Fibroblast of the aortic adventitia (primary cell): Measurements from ENCODE around the gene ZNF205. TPM values are rescaled to one million over a fixed set of nuclear protein-coding genes. Genes with fewer than 3 reads are reported as not detected.
A peak's percentile ranks its signal among the peaks of the same experiment; 100 is the strongest.

Source experiments
- DNase-seq: peaks from one replicate; pipeline ENCODE4 v3.0.0-alpha.2; 2010; ENCODE audit warnings: low read depth
- H3K4me3 ChIP-seq: 2 replicates; pipeline ENCODE4 v1.5.1; 2011; ENCODE audit warnings: low read depth, mild to moderate bottlenecking, control low read depth, low read length, moderate library complexity
- total RNA-seq: library from RNA; depleted of rRNA; stranded (reverse); fragments of >200 nt; gene quantifications from 2 replicates; pipeline ENCODE4 v1.2.3, GENCODE V29; 2012; ENCODE audit warnings: low replicate concordance
- TF ChIP-seq, protein P1 (sequence below): IDR thresholded peaks from 2 replicates; pipeline ENCODE4 v1.5.1; 2011; ENCODE audit warnings: mild to moderate bottlenecking, low read length, control low read depth, inconsistent platforms; ENCODE audit not compliant: insufficient read depth

The ZNF205 gene
- total RNA-seq, 1 donor = 14.7 TPM

DNA sequence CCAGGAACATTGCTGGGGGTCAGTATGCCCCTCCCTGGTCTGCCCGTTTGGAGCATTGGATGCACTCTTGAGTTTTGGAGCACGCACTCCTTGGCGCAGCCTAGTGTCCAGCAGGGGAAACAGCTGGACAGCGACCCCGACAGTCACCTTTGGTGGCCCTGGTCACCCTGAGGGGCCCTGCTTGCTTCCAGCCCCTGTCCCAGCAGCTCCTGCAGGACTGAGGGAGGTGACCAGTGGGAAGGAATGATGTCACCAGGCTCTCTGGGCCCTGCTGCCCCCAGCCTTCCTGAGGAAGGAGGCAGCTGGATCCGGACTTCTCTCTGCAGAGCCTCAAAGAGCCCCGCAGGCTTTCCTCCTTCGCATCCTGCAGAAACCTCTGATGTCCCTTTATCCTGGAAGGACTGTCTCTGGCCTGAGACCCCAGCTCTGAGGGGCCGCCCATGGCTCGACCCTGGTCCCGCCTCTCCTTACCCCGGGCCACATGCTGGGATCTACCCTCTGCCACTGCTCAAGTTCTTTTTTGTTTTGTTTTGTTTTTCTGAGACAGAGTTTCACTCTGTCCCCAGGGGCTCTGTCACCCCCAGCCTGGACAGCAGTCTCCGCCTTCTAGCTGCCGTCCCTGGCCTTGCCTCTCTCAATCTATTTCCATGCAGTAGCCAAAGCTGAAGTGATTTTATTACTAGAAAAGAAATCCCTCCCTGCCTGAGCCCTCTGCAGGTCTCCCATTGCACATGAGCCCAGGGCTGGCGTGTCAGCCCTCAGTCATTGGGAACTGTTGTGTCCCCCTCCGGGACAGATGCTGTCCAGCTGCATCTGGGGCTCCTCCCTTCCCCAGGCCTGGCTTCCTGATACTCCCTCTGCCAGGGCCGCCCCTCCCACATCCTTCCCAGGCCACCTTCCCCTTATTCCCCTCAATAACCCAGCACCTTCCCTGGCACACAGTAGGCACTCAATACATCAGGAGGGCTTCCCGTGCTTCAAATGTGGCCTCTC, 24.8 kb upstream of the ZNF205 start:
- DNase-seq = no peak
- TF ChIP-seq, protein P1, sequence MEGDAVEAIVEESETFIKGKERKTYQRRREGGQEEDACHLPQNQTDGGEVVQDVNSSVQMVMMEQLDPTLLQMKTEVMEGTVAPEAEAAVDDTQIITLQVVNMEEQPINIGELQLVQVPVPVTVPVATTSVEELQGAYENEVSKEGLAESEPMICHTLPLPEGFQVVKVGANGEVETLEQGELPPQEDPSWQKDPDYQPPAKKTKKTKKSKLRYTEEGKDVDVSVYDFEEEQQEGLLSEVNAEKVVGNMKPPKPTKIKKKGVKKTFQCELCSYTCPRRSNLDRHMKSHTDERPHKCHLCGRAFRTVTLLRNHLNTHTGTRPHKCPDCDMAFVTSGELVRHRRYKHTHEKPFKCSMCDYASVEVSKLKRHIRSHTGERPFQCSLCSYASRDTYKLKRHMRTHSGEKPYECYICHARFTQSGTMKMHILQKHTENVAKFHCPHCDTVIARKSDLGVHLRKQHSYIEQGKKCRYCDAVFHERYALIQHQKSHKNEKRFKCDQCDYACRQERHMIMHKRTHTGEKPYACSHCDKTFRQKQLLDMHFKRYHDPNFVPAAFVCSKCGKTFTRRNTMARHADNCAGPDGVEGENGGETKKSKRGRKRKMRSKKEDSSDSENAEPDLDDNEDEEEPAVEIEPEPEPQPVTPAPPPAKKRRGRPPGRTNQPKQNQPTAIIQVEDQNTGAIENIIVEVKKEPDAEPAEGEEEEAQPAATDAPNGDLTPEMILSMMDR = peak; percentile 30
- H3K4me3 ChIP-seq = no peak overlapping the region

DNA sequence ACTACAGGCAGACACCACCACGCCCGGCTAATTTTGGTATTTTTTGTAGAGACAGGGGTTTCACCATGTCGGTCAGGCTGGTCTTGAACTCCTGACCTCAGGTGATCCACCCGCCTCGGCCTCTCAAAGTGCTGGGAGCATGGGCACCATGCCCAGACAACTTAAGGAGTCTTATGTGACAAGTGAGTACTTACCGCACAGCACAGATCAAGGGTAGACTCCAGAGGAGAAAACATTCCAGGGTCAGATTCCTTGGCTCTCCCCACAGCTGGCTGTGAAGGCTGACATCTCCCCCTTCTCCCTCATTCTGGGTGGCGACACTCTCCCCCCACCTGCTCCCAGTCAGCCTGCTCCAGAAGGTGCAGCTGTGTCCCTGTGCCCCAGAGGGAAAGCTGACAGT, 23.9 kb upstream of the ZNF205 start:
- TF ChIP-seq, protein P1 = no peak
- no peak for DNase-seq
- no peak overlapping the region for H3K4me3 ChIP-seq

DNA sequence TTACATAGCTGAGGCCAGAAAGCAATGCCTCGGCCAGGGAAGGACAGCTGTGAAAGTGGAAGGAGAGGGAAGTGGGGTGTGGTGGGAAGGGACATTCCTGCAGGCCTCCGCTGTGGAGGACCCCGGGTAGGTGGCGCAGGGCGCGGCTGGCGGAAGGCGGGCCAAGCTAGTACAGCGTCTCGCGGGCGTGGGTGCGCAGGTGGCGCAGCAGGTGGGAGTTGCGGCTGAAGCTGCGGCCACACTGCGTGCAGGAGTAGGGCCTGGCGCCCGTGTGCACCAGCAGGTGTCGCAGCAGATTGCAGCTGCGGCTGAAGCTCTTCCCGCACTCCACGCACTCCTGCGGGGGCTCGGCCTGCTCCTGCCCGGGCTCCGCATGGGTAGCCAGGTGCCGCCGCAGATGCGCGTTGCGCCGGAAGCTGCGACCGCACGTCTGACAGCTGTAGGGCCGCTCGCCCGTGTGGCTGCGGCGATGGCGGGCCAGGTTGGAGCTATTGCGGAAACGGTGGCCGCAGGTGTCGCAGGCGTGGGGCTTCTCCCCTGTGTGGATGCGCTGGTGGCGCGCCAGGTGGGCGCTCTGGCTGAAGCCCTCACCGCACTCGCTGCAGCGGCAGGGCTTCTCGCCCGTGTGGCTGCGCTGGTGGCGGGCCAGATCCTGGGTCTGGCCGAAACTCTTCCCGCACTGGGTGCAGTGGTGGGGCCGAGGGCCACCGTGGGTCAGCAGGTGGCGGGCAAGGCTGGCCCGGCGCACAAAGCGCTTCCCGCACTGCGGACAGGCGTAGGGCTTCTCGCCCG, 23.3 kb upstream of the ZNF205 start:
- TF ChIP-seq, protein P1 = no peak
- no peak for DNase-seq

DNA sequence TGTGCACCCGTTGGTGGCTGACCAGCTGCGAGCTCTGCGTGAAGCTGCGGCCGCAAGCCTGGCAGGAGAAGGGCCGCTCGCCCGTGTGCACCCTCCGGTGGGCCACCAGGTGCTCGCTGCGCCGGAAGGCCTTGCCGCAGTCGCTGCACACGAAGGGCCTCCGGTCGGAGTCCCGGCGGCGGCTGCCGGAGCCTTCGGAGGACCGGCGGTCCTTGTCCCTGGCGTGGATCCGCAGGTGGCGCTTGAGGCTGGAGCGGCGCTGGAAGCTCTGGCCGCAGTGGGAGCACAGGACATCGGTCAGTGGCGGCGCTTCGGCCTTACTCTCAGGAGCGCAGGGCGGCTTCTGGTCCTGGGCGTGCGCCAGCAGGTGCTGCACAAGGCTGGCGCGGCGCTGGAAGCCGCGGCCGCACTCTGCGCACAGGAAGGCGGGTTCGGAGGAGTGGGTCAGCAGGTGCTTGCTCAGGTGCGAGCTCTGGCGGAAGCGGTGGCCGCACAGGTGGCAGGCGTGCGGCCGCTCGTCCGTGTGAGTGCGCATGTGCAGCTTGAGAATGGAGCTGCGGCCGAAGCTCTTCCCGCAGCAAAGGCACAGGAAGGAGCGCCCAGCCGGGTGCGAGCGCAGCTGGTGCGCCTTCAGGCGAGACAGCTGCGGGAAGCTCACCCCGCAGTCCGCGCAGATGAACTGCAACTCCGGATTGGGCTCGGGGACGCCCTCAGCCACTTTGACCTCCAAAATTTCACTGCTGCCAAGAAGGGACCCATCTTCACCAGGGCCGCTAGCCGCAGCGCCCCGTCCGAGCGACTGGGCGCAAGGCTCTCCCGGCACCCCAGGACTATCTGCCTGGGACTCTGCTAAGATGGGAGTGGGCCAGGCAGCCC, 22.4 kb upstream of the ZNF205 start:
- TF ChIP-seq, protein P1 = no peak
- H3K4me3 ChIP-seq = no peak overlapping the region
- no peak for DNase-seq

More for the DNA sequence above, 23.3 kb upstream of the ZNF205 start:
- no peak overlapping the region for H3K4me3 ChIP-seq

DNA sequence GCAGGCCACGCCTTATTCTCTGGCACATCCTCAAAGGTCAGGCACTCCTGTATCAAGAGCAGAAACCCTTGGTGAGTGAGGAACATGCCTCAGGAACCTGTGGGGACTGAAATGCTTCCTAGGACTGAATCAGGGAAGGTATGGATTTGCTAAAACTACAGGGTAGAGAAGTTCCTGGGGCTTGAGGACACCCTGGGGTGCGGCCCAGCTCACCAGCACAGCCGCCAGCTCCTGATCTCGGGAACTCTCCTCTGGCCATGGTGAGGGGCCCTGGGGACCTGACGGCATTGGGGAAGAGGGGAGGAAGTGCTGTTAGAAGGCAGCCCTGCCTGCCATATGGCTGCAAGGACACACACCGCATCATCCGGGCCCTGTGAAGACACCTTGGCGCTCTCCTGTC, 20.8 kb upstream of the ZNF205 start:
- TF ChIP-seq, protein P1 = no peak
- DNase-seq = no peak
- H3K4me3 ChIP-seq = no peak overlapping the region

DNA sequence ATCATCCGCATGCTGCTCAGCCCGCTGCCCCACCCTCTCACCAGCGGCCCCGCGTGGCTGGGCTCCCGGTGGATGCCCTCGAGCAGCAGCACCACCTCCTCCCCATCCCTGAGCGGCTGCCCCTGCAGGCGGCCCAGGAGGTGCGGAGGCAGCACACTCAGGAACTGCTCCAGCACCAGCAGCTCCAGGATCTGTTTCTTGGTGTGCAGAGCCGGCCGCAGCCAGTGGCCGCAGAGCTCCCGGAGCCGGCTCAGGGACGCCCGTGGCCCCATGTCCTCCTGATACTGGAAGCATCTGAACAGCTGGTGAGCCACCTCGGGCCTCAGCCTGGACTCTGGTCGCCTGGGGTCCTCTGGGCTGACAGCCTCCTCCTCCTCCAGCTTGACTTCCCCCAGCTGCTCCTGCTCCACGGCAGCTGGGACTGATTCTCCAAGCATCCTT, 19.9 kb upstream of the ZNF205 start:
- no peak for DNase-seq

More for the DNA sequence above, 19.9 kb upstream of the ZNF205 start:
- TF ChIP-seq, protein P1 = no peak
- no peak overlapping the region for H3K4me3 ChIP-seq
